HEK293 (cell line): ENCODE results near the gene VEGFC.

Experiments
- AEBP2 ChIP-seq: fragments of 450-650 bp; formaldehyde crosslinking; IDR thresholded peaks from 2 replicates; pipeline ENCODE4 v1.5.1; 2016; ENCODE audit warnings: missing biosample characterization, missing genetic modification characterization, borderline replicate concordance
- CTCF ChIP-seq: fragments of 450-650 bp; formaldehyde crosslinking; IDR thresholded peaks from 2 replicates; pipeline ENCODE4 v1.5.1; 2016; ENCODE audit warnings: missing biosample characterization, missing genetic modification characterization
- HOXA7 ChIP-seq: sonication (generic); formaldehyde crosslinking; IDR thresholded peaks from 2 replicates; pipeline ENCODE4 v1.8.1; 2022; ENCODE audit warnings: missing genetic modification reagents, borderline replicate concordance
- ZBTB21 ChIP-seq: fragments of 450-650 bp; formaldehyde crosslinking; IDR thresholded peaks from 2 replicates; pipeline ENCODE4 v1.5.1; 2017; ENCODE audit warnings: missing biosample characterization, missing genetic modification characterization
- ZNF274 ChIP-seq, 2 experiments: fragments of 200-500 bp in 1 of 2; fragments of 450-650 bp in 1 of 2; sonication (Bioruptor generic) in 1 of 2; formaldehyde crosslinking in 1 of 2; IDR thresholded peaks; 2 replicates each; pipeline versions ENCODE4 v1.5.1 to v1.6.1; 2014 to 2016; ENCODE audit warnings: borderline replicate concordance in 1 of 2, inconsistent platforms in 1 of 2, low read length in 1 of 2, missing biosample characterization in 1 of 2, missing genetic modification characterization in 1 of 2

GRCh38 chr4:176782191-176782590, 10.5 kb downstream of the VEGFC start:
- TF ChIP-seq ZNF274 (IDR thresholded peaks at IDR 0.05; ENCODE audit: low read length) (no peak), ZNF274 (tag by site-specific recombination; IDR thresholded peaks at IDR 0.05; ENCODE audit: borderline replicate concordance) (no peak), AEBP2 (tag by site-specific recombination) (no peak), CTCF (tag by site-specific recombination) (no peak), HOXA7 (CRISPR knock-in tag) (no peak), ZBTB21 (tag by site-specific recombination) (no peak)
